Neural progenitor cell (in vitro differentiated cells): ENCODE results near the gene DCHS1. TPM values are rescaled to one million over a fixed set of nuclear protein-coding genes. Genes with fewer than 3 reads are reported as not detected.
A peak's percentile ranks its signal among the peaks of the same experiment; 100 is the strongest.

Experiments used
- DNase-seq: peaks from one replicate; pipeline ENCODE4 v3.0.0-alpha.2; 2016; ENCODE audit warnings: low spot score
- H2AFZ ChIP-seq: fragments of 200-600 bp; sonication (generic); replicated peaks from 2 replicates; pipeline ENCODE4 v1.6.1; 2016; ENCODE audit warnings: antibody characterized with exemption
- H3F3A ChIP-seq: fragments of 200-600 bp; sonication (generic); 2 replicates; pipeline ENCODE4 v1.6.1; 2016; ENCODE audit warnings: antibody characterized with exemption, low read depth
- H3K27ac ChIP-seq: fragments of 200-600 bp; sonication (generic); 2 replicates; pipeline ENCODE4 v1.5.1; 2016; ENCODE audit warnings: mild to moderate bottlenecking
- H3K27me3 ChIP-seq: fragments of 200-600 bp; sonication (generic); 2 replicates; pipeline ENCODE4 v1.6.1; 2016; ENCODE audit warnings: mild to moderate bottlenecking, moderate library complexity
- H3K36me3 ChIP-seq: fragments of 200-600 bp; sonication (generic); 2 replicates; pipeline ENCODE4 v1.5.1; 2016
- H3K4me1 ChIP-seq: fragments of 200-600 bp; sonication (generic); 2 replicates; pipeline ENCODE4 v1.6.1; 2016; ENCODE audit warnings: mixed run types
- H3K4me2 ChIP-seq: fragments of 200-600 bp; sonication (generic); 2 replicates; pipeline ENCODE4 v1.6.1; 2016
- H3K4me3 ChIP-seq: fragments of 200-600 bp; sonication (generic); 2 replicates; pipeline ENCODE4 v1.5.1; 2016
- H3K79me2 ChIP-seq: fragments of 200-600 bp; sonication (generic); 2 replicates; pipeline ENCODE4 v1.6.1; 2016; ENCODE audit warnings: low read depth
- H3K9ac ChIP-seq: fragments of 200-600 bp; sonication (generic); 2 replicates; pipeline ENCODE4 v1.6.1; 2016
- H3K9me3 ChIP-seq: fragments of 200-600 bp; sonication (generic); 2 replicates; pipeline ENCODE4 v1.5.1; 2016; ENCODE audit warnings: low read depth
- H4K20me1 ChIP-seq: fragments of 200-600 bp; sonication (generic); 2 replicates; pipeline ENCODE4 v1.6.1; 2016; ENCODE audit warnings: low read depth
- H3K27ac Mint-ChIP-seq: 3 replicates; pipeline ENCODE4 v1.8.0; 2021; ENCODE audit warnings: mixed read lengths
- H3K27me3 Mint-ChIP-seq: 2 replicates; pipeline ENCODE4 v1.8.0; 2022; ENCODE audit warnings: low read depth, mild to moderate bottlenecking, inconsistent platforms, moderate library complexity, mixed read lengths; ENCODE audit not compliant: insufficient read depth
- H3K36me3 Mint-ChIP-seq: 3 replicates; pipeline ENCODE4 v1.8.0; 2021; ENCODE audit warnings: mixed read lengths
- H3K4me1 Mint-ChIP-seq: 3 replicates; pipeline ENCODE4 v1.8.0; 2021; ENCODE audit warnings: mixed read lengths
- H3K4me3 Mint-ChIP-seq: 3 replicates; pipeline ENCODE4 v1.8.0; 2021; ENCODE audit warnings: mild to moderate bottlenecking, moderate library complexity, mixed read lengths
- H3K9me3 Mint-ChIP-seq: 3 replicates; pipeline ENCODE4 v1.8.0; 2020; ENCODE audit warnings: mixed read lengths
- CTCF ChIP-seq: fragments of 200-600 bp; sonication (generic); IDR thresholded peaks from 2 replicates; pipeline ENCODE4 v1.5.1; 2017; ENCODE audit warnings: antibody characterized with exemption, mild to moderate bottlenecking
- EZH2 ChIP-seq: fragments of 200-600 bp; sonication (generic); IDR thresholded peaks from 2 replicates; pipeline ENCODE4 v1.6.1; 2017; ENCODE audit warnings: antibody characterized with exemption, mild to moderate bottlenecking, moderate library complexity
- EZH2phosphoT487 ChIP-seq: fragments of 200-600 bp; sonication (generic); IDR thresholded peaks from 2 replicates; pipeline ENCODE4 v1.6.1; 2017; ENCODE audit warnings: antibody characterized with exemption
- total RNA-seq: library from RNA; depleted of rRNA; stranded (reverse); fragments of >200 nt; gene quantifications from 2 replicates; pipeline ENCODE4 v1.2.3, GENCODE V29; 2015; ENCODE audit warnings: low replicate concordance

The DCHS1 gene
- total RNA-seq, 1 donor from 2014 or later: 4.5 TPM

GRCh38 chr11:6667733-6668374 is 12.2 kb upstream of the DCHS1 start:
- TF ChIP-seq EZH2: no peak
- TF ChIP-seq CTCF: peak; percentile 65
- Histone ChIP-seq H3K27me3 (no peaks in the 10 kb centered on the region), H3K36me3 (no peaks in the 10 kb centered on the region), H3K9ac (no peak overlapping the region), H3K4me1 (no peaks in the 10 kb centered on the region), H2AFZ (no peak overlapping the region), H4K20me1 (no peaks in the 10 kb centered on the region), H3F3A (no peaks in the 10 kb centered on the region), H3K4me3 (no peak overlapping the region), H3K4me2 (no peak overlapping the region), H3K9me3 (no peaks in the 10 kb centered on the region), H3K27ac (no peak overlapping the region), H3K79me2 (no peaks in the 10 kb centered on the region)
- no peaks in the 10 kb centered on the region for H3K36me3 Mint-ChIP-seq
- no peaks in the 10 kb centered on the region for H3K4me1 Mint-ChIP-seq
- no peak overlapping the region for H3K4me3 Mint-ChIP-seq
- no peaks in the 10 kb centered on the region for H3K9me3 Mint-ChIP-seq
- H3K27ac Mint-ChIP-seq: no peak overlapping the region
- H3K27me3 Mint-ChIP-seq: no peaks in the 10 kb centered on the region
- DNase-seq: peak; percentile 27

GRCh38 chr11:6666302-6667183 is 10.9 kb upstream of the DCHS1 start:
- no peaks in the 10 kb centered on the region for H3K27me3 Mint-ChIP-seq
- TF ChIP-seq EZH2phosphoT487 (no peak), CTCF (no peak), EZH2 (no peak)

GRCh38 chr11:6664551-6664950 is 8.9 kb upstream of the DCHS1 start:
- H3K27ac Mint-ChIP-seq: no peak overlapping the region
- no peak for DNase-seq
- H3K27me3 ChIP-seq: no peaks in the 10 kb centered on the region
- no peaks in the 10 kb centered on the region for H3K36me3 ChIP-seq
- H3K4me2 ChIP-seq: no peak overlapping the region
- H3K4me3 Mint-ChIP-seq: no peak overlapping the region
- H3K27me3 Mint-ChIP-seq: no peaks in the 10 kb centered on the region
- H3K4me1 Mint-ChIP-seq: no peaks in the 10 kb centered on the region
- no peak overlapping the region for H3K4me3 ChIP-seq
- no peaks in the 10 kb centered on the region for H3F3A ChIP-seq
- H3K9me3 ChIP-seq: no peaks in the 10 kb centered on the region
- no peak for TF ChIP-seq CTCF
- no peak for TF ChIP-seq EZH2
- no peak for TF ChIP-seq EZH2phosphoT487
- H3K4me1 ChIP-seq: no peaks in the 10 kb centered on the region
- no peak overlapping the region for H2AFZ ChIP-seq
- no peak overlapping the region for H3K27ac ChIP-seq
- no peaks in the 10 kb centered on the region for H3K79me2 ChIP-seq
- no peak overlapping the region for H3K9ac ChIP-seq
- H3K9me3 Mint-ChIP-seq: no peaks in the 10 kb centered on the region
- no peaks in the 10 kb centered on the region for H3K36me3 Mint-ChIP-seq
- no peaks in the 10 kb centered on the region for H4K20me1 ChIP-seq

More at GRCh38 chr11:6666302-6667183, 10.9 kb upstream of the DCHS1 start:
- Histone ChIP-seq H3K4me1 (no peaks in the 10 kb centered on the region), H3K9me3 (no peaks in the 10 kb centered on the region), H3K27me3 (no peaks in the 10 kb centered on the region), H3F3A (no peaks in the 10 kb centered on the region), H3K4me2 (no peak overlapping the region), H3K27ac (no peak overlapping the region), H3K4me3 (no peak overlapping the region), H3K79me2 (no peaks in the 10 kb centered on the region), H2AFZ (no peak overlapping the region), H3K36me3 (no peaks in the 10 kb centered on the region), H3K9ac (no peak overlapping the region), H4K20me1 (no peaks in the 10 kb centered on the region)
- Mint-ChIP-seq H3K4me1 (no peaks in the 10 kb centered on the region), H3K9me3 (no peaks in the 10 kb centered on the region), H3K27ac (no peak overlapping the region), H3K4me3 (no peak overlapping the region), H3K36me3 (no peaks in the 10 kb centered on the region)
- no peak for DNase-seq
